Smooth muscle cell (in vitro differentiated cells): ENCODE measurements around the gene FBXW5. TPM values are rescaled to one million over a fixed set of nuclear protein-coding genes. Genes with fewer than 3 reads are reported as not detected.

ENCODE experiments used
- DNase-seq: peaks from one replicate; lab custom pipeline; 2025; ENCODE audit not compliant: unreplicated experiment; lab: John Stamatoyannopoulos, UW
- H2AFZ ChIP-seq: fragments of 200-600 bp; sonication (generic); 2 replicates; pipeline ENCODE4 v1.6.0; 2016; ENCODE audit warnings: antibody characterized with exemption, low read depth, mild to moderate bottlenecking
- H3F3A ChIP-seq: fragments of 200-600 bp; sonication (generic); 2 replicates; pipeline ENCODE4 v1.6.0; 2017; ENCODE audit warnings: antibody characterized with exemption, low read depth
- H3K27ac ChIP-seq: fragments of 200-600 bp; sonication (generic); 2 replicates; pipeline ENCODE4 v1.5.1; 2016; ENCODE audit warnings: low read depth, mild to moderate bottlenecking
- H3K27me3 ChIP-seq: fragments of 200-600 bp; sonication (generic); 2 replicates; pipeline ENCODE4 v1.6.1; 2016; ENCODE audit warnings: low read depth, mild to moderate bottlenecking
- H3K36me3 ChIP-seq: fragments of 200-600 bp; sonication (generic); 2 replicates; pipeline ENCODE4 v1.5.1; 2016; ENCODE audit warnings: low read depth
- H3K4me1 ChIP-seq: fragments of 200-600 bp; sonication (generic); 2 replicates; pipeline ENCODE4 v1.5.1; 2016; ENCODE audit warnings: low read depth
- H3K4me2 ChIP-seq: fragments of 200-600 bp; sonication (generic); 2 replicates; pipeline ENCODE4 v1.6.0; 2016; ENCODE audit warnings: mild to moderate bottlenecking
- H3K4me3 ChIP-seq: fragments of 200-600 bp; sonication (generic); 2 replicates; pipeline ENCODE4 v1.5.1; 2016; ENCODE audit warnings: mild to moderate bottlenecking
- H3K79me2 ChIP-seq: fragments of 200-600 bp; sonication (generic); 2 replicates; pipeline ENCODE4 v1.6.0; 2016; ENCODE audit warnings: low read depth, mild to moderate bottlenecking
- H3K9ac ChIP-seq: fragments of 200-600 bp; sonication (generic); 2 replicates; pipeline ENCODE4 v1.6.0; 2016; ENCODE audit warnings: low read depth
- H3K9me3 ChIP-seq: fragments of 200-600 bp; sonication (generic); replicated peaks from 2 replicates; pipeline ENCODE4 v1.5.1; 2016; ENCODE audit warnings: low read depth
- H4K20me1 ChIP-seq: fragments of 200-600 bp; sonication (generic); 2 replicates; pipeline ENCODE4 v1.6.0; 2016; ENCODE audit warnings: low read depth
- CTCF ChIP-seq: fragments of 200-600 bp; sonication (generic); IDR thresholded peaks from 2 replicates; pipeline ENCODE4 v1.5.1; 2017; ENCODE audit warnings: borderline replicate concordance, mild to moderate bottlenecking, antibody characterized with exemption; ENCODE audit not compliant: insufficient read depth, poor library complexity, severe bottlenecking
- WGBS: methylation state at CpG from one replicate; pipeline ENCODE4 v1.1.7; 2016; ENCODE audit warnings: low lambda C conversion rate; 5-methylcytosine and 5-hydroxymethylcytosine counted together
- polyA plus RNA-seq: library from polyadenylated mRNA; unstranded; fragments of >200 nt; fragmentation: Nextera tagmentation; extraction: Ambion mirVana; gene quantifications from 2 replicates; pipeline ENCODE4 v1.2.1, GENCODE V29; 2016
- total RNA-seq: library from RNA; depleted of rRNA; stranded (reverse); fragments of >200 nt; gene quantifications from 2 replicates; pipeline ENCODE4 v1.2.3, GENCODE V29; 2014

Gene FBXW5
- total and polyA plus RNA-seq, 2 experiments from 2014 or later, result 70.5 to 105 TPM

- H3K4me2 ChIP-seq, result no peak overlapping the region
- H3K27ac ChIP-seq, result no peak overlapping the region
- no peak overlapping the region for H3K9ac ChIP-seq
- TF ChIP-seq CTCF, result no peak
- no peak overlapping the region for H3K4me3 ChIP-seq
- no peaks in the 10 kb centered on the region for H4K20me1 ChIP-seq
- no peaks in the 10 kb centered on the region for H3K9me3 ChIP-seq
- H3F3A ChIP-seq, result no peaks in the 10 kb centered on the region
- H3K36me3 ChIP-seq, result no peaks in the 10 kb centered on the region
- H2AFZ ChIP-seq, result no peak overlapping the region
- DNase-seq, result no peak
- peaks cover 6% of the 10 kb centered on the region for H3K4me1 ChIP-seq
- no peaks in the 10 kb centered on the region for H3K79me2 ChIP-seq
- 91% methylated on average over 14 of the region's 25 CpGs for WGBS
- no peaks in the 10 kb centered on the region for H3K27me3 ChIP-seq
Measured at GRCh38 chr9:136954270-136955083, 9.9 kb upstream of the FBXW5 start.

GRCh38 chr9:136953771-136954269 lies 9.3 kb upstream of the FBXW5 start:
- no peaks in the 10 kb centered on the region for H3K36me3 ChIP-seq
- no peaks in the 10 kb centered on the region for H3K9me3 ChIP-seq
- H3K9ac ChIP-seq, result no peak overlapping the region
- H3K79me2 ChIP-seq, result no peaks in the 10 kb centered on the region
- peaks cover 6% of the 10 kb centered on the region for H3K4me1 ChIP-seq
- WGBS, result 83% methylated on average over 19 of the region's 19 CpGs
- no peaks in the 10 kb centered on the region for H3K27me3 ChIP-seq
- no peak overlapping the region for H3K4me3 ChIP-seq
- no peak overlapping the region for H2AFZ ChIP-seq
- H4K20me1 ChIP-seq, result no peaks in the 10 kb centered on the region
- H3K27ac ChIP-seq, result no peak overlapping the region
- no peak overlapping the region for H3K4me2 ChIP-seq
- TF ChIP-seq CTCF, result no peak
- DNase-seq, result no peak
- no peaks in the 10 kb centered on the region for H3F3A ChIP-seq

GRCh38 chr9:136952876-136953770 lies 8.6 kb upstream of the FBXW5 start:
- Histone ChIP-seq H3K79me2 (no peaks in the 10 kb centered on the region), H3K4me1 (peaks cover 6% of the 10 kb centered on the region), H3K27me3 (no peaks in the 10 kb centered on the region), H3K27ac (no peak overlapping the region), H3K36me3 (no peaks in the 10 kb centered on the region), H3K4me2 (no peak overlapping the region), H3K9me3 (no peaks in the 10 kb centered on the region), H4K20me1 (no peaks in the 10 kb centered on the region), H3K9ac (no peak overlapping the region), H3F3A (no peaks in the 10 kb centered on the region), H3K4me3 (no peak overlapping the region), H2AFZ (no peak overlapping the region)
- 90% methylated on average over 42 of the region's 44 CpGs for WGBS
- no peak for DNase-seq
- TF ChIP-seq CTCF, result no peak
